Ovary (tissue), 3 donors: ENCODE results near the gene CDCA7L.

Experiments
- CTCF ChIP-seq, 3 donors: fragments of 450-650 bp in 2 of 3; fragments of 200-600 bp in 1 of 3; IDR thresholded peaks; one replicate each; pipeline versions ENCODE4 v1.5.1 to v1.8.0; 2016 to 2022; ENCODE audit warnings: antibody characterized with exemption in 3 of 3, mild to moderate bottlenecking in 1 of 3
- POLR2A ChIP-seq: fragments of 450-650 bp; IDR thresholded peaks from one replicate; pipeline ENCODE4 v1.6.1; 2017; ENCODE audit warnings: antibody characterized with exemption, mild to moderate bottlenecking, moderate library complexity
- donor health status: DM: no; HTN: no; CAD: no.

- TF ChIP-seq CTCF (IDR thresholded peaks at IDR 0.05), result no peak
- TF ChIP-seq POLR2A, result no peak
These were observed 38.3 kb upstream of the CDCA7L start for GRCh38 chr7:21984042-21984441.
